NT2/D1 (cell line): ENCODE data around the gene ARMC9.

Experiments
- SUZ12 ChIP-seq: IDR thresholded peaks from 2 replicates; pipeline ENCODE4 v1.6.1; 2011; ENCODE audit not compliant: insufficient read length, insufficient read depth; ENCODE audit errors: extremely low read depth
- YY1 ChIP-seq: IDR thresholded peaks from 2 replicates; pipeline ENCODE4 v1.6.1; 2011; ENCODE audit not compliant: insufficient read length, insufficient read depth
- ZNF274 ChIP-seq: IDR thresholded peaks from 2 replicates; pipeline ENCODE4 v1.6.1; 2011; ENCODE audit warnings: mild to moderate bottlenecking, low read depth, low read length

- no peak for TF ChIP-seq ZNF274
- no peak for TF ChIP-seq SUZ12
- TF ChIP-seq YY1: no peak
These were observed 12.5 kb upstream of the ARMC9 start for GRCh38 chr2:231185886-231186285.
